Stomach (tissue), 4 donors: ENCODE data around the gene ZNF276.

Experiments
- CTCF ChIP-seq, 7 experiments: fragments of 450-650 bp in 4 of 7; fragments of 200-600 bp in 3 of 7; sonication (generic) in 3 of 7; IDR thresholded peaks; one replicate each; pipeline ENCODE4 v1.5.1; 2016 to 2019; ENCODE audit warnings: antibody characterized with exemption in 7 of 7, control low read depth in 2 of 7, mild to moderate bottlenecking in 1 of 7
- EP300 ChIP-seq: sonication (generic); formaldehyde crosslinking; IDR thresholded peaks from one replicate; pipeline ENCODE4 v1.6.1; 2017; ENCODE audit warnings: antibody characterized with exemption
- POLR2A ChIP-seq, 4 donors: fragments of 450-650 bp; IDR thresholded peaks; one replicate each; pipeline ENCODE4 v1.6.1; 2016; ENCODE audit warnings: antibody characterized with exemption in 4 of 4, control low read depth in 2 of 4, mild to moderate bottlenecking in 1 of 4, moderate library complexity in 1 of 4
- POLR2AphosphoS5 ChIP-seq, 3 donors: sonication (generic); formaldehyde crosslinking; IDR thresholded peaks; one replicate each; pipeline ENCODE4 v1.6.1; 2016; ENCODE audit warnings: antibody characterized with exemption in 3 of 3

- TF ChIP-seq CTCF (IDR thresholded peaks at IDR 0.05): no peak
- no peak for TF ChIP-seq POLR2A (IDR thresholded peaks at IDR 0.05)
- TF ChIP-seq POLR2AphosphoS5 (IDR thresholded peaks at IDR 0.05): no peak
- TF ChIP-seq EP300: no peak
Measured at GRCh38 chr16:89779231-89779908, 58.0 kb downstream of the ZNF276 start.
